Activated CD8-positive, alpha-beta memory T cell treated with anti-CD3 and anti-CD28 coated beads for 1 hour (primary cell): ENCODE data around the gene PHLPP2.
"Not testable (repeated sequence)": the region's sequence is repeated elsewhere in the genome, so short reads cannot be mapped to it uniquely, and the experiment has no call there.

Experiments used
- DNase-seq, 2 donors: peaks; one replicate each; pipeline ENCODE4 v3.0.0-alpha.2; 2020; ENCODE audit warnings: low read depth in 1 of 2; ENCODE audit errors: extremely low read depth in 1 of 2

PHLPP2 gene

DNA sequence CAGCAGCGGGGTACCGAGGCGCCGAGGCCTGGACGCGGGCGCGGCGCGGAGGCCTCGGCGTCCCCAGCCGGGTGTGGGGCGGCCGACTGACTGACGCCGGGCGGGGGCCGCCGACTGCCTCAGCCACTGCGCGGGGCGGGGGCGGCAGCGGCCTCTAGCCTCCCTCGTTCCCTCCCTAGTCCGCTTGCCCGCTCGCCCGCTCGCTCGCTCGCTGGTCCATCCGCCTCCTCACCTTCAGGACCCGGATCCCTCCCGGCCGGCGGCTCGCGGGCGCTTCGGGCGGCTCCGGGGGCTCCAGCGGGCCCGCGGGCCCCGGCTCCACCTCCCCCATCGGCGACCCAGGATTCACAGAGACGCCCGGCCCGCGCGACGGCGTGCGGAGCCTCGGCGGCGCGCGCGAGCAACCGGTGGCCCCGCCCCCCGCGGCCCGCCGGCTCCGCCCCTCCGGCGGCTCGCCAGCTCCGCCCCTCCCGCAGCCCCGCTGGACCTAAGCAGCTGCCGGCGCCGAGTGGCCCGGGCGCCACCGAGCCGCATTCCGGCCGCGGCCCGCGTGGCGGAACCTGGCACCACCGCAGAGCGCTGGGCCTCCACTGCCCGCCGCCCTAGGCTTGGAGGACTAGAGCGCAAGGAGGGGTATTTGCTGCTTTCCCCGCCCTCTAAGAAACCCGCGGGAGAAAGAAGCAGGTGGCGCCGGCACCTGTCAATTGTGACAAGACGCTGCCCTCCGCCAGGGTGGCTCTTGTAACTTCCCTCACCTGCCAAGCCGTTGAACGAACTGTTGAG is 773 bp downstream of the PHLPP2 start:
- peak; percentile 40 to 70 for DNase-seq

DNA sequence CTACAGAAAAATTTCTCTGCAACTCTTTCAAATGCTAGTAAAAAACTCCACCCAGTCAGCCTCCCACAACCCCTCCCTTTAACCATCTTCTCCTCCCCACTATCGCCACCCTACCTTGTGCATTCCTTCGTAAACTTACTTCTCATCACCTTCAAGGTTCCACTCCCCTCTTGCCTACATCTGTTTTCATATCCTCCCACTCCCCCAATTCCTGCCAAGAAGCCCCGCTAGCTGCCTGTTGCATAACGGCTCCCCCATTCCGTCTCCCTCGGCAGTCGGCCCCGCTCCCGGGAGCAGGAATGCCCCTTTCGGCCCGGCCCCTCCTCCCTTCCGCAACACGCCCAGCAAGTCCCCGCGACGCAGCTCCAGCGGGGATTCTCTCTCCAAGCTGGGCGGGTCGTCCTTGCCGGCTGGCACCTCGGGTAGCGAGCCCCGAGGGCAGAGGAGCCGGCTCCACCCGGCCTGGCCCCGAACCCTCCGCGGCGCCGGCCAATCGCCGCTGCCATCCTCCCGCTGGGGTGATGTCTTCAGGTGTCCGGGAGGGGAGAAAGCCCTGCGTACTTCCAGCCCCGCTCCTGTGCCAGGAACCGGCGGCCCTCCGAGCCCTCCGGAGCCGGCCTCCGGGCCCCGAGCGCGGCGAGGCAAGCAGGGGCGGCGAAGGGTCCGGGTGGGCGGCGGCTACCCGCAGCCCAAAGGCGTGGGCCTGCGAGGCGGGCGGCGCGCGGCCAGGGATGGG is 1.5 kb downstream of the PHLPP2 start:
- peak in 1 of 2 donors; percentile 36 for DNase-seq

DNA sequence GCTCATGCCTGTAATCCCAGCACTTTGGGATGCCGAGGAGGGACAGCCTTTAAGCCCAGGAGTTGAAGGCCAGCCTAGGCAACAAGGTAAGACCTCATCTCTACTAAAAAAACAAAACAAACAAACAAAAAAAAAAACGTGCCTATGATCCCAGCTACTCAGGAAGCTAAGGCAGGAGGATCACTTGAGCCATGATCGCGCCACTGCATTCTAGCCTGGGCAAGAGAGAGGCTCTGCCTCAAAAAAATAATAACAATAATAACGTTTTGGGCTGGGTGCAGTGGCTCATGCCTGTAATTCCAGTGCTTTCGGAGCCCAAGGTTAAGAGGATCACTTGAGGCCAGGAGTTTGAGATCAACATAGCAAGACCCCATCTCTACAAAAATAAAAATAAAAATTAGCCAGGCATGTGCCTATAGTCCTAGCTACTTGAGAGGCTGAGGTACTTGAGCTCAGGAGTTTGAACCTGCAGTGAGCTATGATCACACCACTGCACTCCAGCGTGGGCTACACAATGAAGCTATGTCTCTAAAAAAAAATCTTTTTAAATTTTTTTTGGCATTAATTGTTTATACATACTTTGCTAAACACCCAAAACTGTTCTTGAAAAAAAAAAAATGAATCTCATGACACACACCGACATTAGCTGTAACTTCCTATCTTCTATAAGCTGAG is 3.3 kb downstream of the PHLPP2 start:
- no peak for DNase-seq

DNA sequence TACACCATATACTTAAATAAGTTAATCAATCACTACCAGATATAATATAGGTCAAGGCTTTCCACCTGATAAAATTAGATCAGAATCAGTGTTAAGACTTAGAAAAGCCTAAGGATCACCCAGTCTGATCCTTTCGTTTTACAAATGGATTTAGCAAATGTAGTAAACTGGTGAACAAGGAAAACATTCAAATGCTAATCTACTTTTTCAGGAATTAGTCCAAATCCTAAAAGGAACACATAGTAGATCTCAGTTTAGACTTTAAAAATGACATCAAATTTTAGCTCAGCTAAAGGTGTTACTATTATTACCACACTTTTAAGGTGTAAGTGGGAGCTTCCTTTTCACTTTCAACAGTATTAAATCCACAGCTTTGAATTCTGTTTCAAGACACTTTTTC is 12.0 kb downstream of the PHLPP2 start:
- DNase-seq = no peak

DNA sequence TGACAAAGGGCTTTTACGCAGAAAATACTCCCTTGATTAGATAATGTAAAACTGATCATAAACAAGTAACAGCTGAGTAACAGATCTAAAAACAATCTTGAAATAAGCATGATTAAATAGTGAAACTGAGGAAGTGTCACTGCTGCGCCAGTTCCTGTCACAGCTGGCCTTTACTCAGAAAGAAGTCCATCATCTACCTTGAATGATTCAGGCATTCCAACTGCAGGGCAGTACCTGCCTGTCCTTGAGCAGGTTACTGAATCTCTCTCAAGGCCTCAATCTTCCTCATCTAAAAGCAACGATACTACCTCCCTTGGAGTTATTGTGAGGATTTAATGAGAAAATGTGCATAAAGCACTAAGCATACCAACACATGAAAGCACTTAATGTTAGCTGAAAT is 12.7 kb downstream of the PHLPP2 start:
- no peak for DNase-seq

DNA sequence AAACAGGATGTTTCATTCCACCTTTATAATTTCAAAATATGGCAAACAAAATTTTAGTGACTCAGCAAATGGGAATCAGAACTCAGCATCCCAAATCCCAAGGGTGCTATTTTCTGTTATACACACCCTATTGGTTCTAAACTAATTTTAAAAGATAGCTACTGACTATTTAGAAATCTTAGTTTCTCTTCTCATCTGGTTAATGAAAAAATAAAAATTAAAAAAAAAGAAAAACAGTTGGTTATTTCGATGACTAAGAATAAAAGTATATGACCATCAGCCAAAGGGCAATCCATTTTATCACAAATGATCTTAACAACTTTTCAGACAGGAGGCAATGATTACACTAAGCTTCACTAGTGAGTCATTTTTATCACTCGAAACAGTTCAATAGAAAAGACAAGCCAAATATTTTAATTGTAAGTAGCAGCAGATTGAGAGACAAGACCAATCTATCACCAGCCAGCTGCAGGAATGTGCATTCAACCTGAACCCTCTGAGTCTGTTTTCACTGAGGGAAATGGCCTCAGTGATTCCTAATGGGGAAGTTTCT is 15.2 kb downstream of the PHLPP2 start:
- DNase-seq = no peak

DNA sequence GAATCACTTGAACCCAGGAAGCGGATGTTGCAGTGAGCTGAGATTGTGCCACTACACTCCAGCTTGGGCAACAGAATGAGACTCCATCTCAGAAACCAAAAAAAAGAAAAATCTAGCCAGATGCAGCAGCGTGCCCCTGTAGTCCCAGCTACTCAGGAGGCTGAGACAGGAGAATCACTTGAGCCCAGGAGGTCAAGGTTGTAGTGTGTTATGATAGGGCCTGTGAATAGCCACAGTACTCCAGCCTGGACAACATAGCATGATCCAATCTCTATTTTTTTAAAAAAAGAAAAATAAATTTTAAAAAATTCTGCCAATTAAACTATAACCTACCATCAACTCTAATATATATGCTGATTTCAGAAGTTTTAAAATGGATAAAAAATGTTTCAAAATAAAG is 15.8 kb downstream of the PHLPP2 start:
- no peak for DNase-seq

DNA sequence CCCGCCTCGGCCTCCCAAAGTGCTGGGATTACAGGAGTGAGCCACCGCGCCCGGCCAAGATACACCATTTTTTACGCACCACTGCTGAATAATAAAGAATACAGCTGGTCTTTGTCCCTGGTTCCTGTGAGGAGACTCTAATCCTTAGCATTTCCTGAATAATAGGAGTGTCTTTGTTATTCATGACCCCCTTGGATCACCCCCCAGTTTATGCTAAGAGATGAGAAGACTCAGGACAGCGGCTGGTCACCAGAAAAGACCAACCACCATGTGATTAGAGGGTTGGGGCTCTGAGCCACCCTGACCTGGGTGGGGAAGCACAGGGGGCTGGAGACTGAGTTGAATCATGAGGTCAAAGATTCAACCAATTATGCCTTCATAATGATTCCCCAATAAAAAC is 17.3 kb downstream of the PHLPP2 start:
- DNase-seq = no peak

DNA sequence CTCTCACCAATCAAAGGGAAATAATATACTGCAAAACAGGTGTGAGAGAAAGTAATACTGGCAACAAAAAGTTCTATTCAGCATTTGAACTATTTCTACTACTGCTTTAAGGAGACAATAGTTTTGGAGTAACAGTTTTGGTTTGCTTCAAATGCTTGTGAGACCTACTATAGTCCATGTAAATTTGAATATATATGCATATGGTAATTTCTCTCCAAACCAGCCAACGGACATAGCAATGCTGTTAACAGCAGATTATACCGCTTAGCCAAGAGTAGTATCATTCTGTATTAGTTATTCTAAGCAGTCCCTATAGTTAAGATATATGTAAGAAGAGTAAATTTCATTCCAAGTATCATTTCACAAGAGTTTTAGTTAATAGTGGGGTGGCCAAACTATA is 18.5 kb downstream of the PHLPP2 start:
- no peak for DNase-seq

DNA sequence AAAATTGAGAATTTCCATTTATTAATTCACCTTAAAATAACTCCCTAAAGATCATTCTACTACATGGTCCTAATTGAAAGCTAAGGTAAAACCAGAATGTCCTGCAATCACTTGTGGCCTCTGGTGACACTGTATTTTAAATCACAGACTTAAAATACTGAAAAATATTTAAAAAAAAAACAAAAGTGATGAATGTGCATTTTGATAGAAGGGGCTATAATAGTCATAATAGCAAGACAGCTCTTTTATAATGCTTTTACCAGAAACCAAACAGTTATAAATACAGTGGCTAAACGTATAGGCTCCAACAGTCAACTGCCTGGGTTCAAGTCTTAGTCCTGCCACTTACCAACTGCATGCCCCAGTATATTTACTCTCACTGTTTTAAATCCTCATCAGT is 21.2 kb downstream of the PHLPP2 start:
- DNase-seq = no peak

DNA sequence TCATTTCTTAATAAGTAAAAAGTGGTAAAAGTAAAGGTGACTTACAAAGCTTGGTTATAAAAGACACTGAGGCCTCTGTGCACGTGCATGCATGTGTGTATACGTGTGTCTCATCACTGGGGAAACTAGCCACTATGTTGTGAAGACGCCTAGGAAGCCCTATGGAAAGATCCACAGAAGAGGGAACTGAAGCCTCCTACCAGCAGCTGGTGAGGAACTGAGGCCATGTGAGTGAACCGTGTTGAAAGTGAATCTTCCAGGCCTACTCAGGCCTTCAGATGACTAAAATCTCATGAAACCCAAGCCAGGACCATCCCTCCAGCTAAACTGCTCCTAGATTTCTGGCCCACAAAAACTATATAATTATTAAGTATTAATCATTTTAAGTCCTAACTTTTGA is 23.7 kb downstream of the PHLPP2 start:
- DNase-seq = no peak

DNA sequence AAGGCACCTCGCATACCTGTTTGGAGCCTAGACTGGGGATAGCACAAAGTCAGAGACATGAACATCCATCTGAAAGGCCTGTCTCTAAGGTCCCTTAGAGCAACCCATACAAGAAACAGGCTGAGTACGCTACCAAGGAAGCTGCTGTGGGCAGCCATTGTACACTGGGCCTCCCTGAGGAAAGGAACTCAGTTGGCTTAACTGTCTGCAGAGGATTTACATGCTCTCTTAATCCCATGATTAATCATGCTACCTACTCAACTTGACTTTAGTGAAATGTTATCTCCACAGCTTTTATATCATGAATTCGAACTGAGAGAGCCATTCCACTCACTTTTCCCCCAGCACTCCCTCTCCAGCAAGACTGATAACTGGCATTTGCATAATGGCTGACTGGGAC is 26.0 kb downstream of the PHLPP2 start:
- DNase-seq = no peak

DNA sequence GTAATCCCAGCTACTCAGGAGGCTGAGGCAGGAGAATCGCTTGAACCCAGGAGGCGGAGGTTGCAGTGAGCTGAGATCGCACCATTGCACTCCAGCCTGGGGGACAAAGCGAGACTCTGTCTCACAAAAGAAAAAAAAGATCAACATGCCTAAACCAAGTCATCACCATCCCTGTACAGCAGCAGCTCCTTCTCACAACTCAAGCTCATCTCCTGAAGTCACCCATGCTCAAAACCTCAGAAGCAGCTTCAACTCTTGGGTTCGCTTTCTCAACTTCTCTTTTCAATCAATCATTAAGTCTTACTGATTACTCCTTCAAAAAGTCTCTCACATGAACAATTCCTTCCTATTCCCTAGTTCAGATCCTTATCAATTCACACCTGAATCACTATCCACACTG is 31.3 kb downstream of the PHLPP2 start:
- no peak for DNase-seq

DNA sequence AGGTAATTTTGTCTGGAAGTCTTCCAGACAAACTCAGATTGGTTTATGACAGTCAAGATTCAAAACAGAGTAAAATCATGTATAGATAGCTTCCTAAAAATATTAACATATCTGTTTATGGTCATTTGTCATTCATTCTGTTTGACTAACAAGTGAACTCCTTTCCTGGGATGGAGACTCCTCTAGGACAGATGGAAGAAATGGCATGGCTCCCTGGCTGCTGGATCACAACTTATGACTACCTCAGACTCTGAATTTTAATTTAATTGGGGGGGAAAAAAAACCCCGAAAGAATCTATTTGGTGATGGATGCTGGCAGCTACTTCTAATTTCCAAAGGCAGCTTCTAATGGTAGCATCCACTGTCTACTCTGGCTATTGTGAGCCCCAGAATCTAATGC is 34.6 kb downstream of the PHLPP2 start:
- DNase-seq = no peak

DNA sequence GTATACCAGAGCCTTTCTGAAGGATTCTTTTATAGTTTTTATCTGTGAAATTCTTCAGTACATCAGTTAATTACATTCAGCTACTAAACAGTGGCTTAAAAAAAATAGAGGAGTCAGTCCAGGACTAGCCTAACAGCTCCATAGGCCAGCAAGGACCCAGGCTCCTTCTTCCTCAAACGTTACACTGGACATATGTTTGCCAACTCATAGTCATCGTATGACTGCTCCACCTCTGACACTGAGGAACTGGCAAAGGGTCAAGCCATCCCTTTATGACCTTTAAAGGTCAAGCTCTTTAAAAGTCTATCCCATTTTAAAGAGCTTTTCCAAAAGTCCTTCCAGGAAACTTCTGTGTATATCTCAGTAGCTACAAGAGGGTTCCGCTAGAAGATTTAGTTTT is 36.6 kb downstream of the PHLPP2 start:
- DNase-seq = no peak

DNA sequence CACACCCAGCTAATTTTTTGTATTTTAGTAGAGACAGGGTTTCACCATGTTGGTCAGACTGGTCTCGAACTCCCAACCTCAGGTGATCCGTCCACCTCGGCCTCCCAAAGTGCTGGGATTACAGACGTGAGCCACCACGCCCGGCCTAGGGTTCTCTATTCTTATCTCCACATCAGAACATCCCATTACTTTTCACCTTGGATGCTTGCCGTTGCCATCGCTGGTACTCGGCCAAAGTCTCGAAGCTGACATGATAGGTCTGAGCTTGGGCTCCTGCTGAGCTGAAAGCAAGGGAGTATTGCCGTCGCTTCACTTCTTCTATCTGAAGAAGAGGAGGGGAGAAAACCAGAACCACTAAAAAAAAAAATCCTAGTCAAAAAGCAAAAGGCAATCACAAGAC is 40.2 kb downstream of the PHLPP2 start:
- DNase-seq = not testable (repeated sequence)

DNA sequence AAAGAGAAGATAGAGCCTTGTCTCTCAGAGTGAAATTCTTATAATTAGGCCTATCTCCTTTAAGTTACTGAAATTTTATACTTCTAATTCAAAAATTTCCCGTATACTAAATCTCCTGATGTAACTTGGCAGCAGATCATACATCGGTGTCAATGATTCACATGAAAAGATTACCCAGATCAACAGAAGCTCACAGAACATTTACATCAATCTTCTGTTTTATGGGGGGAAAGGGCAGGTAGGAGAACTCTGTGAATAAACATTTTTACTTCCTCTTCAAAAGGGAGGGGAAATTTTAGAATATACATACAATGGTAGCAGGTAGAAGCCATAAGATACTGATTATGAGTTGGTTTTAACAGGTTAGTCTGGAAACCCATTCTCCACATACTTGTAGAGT is 43.1 kb downstream of the PHLPP2 start:
- DNase-seq = no peak

DNA sequence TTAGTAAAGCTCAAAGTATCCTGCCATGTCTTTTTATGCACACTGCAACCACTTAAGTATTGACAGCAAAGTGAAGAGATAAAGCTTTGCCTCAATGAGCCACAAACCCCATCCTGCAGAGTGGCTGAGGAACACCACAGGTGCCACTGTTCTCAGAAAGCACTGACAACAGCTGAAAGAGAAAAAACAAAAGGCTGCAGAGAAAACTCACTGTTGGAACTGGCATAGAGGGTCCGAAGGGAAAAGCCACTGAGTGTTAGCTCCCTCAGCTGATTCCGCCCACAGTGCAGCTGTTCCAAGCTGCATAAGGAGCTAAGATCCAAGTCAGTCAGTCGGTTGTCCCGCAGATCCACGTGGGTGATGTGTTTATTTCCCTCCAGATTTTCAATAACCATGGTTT is 48.3 kb downstream of the PHLPP2 start:
- DNase-seq = no peak

DNA sequence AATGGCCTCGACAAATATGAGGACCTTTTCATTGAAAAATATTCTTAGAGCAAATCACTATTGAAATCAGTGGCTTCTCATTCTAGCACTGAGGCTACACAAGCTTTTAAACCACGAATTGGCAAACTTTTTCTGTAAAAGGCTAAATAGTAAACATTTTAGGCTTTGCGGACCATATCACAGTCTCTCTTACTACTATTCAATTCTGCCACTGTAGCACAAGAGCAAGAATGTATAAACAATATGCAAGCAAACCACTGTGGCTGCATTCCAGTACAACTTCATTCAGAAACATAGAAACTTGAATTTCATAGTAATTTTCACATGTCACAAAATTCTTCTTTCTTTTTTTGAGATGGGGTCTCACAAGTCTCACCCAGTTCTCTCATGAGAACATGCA is 49.1 kb downstream of the PHLPP2 start:
- DNase-seq = no peak

DNA sequence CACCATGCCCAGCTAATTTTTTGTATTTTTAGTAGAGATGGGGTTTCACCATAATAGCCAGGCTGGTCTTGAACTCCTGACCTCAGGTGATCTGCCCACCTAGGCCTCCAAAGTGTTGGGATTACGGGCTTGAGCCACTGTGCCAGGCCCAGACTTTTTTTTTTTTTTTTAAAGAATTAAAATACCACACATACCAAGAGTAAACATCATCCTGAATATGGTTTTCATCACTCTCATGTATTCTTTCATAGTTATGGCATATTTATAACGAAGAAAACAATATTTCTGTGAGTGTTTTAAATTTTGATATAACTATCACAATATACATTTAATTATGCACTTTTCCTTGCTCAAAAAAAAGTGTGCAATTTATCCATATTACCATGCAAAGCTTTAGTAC is 50.3 kb downstream of the PHLPP2 start:
- DNase-seq = no peak

DNA sequence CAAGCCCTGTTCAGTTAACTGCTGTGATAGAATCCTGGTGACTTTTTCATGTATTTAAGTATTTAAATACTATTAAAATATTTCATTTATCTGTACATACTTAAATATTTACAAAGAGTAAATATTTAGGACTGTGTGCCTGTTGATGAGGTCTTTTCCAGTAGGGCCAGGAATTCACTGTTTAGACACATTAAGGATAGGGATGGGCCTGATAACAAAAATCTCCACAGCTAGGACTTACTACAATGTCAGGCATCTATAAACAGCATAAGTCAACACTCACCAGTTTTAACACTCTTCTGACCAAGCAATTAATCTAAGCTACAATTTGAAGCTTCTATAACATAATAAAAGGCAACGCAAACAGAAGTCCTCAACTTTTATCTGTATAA is 50.9 kb downstream of the PHLPP2 start:
- DNase-seq = no peak
